SK-N-MC (cell line): ENCODE results near the gene AFAP1.

Experiments used
- EZH2 ChIP-seq: fragments of 200-600 bp; sonication (generic); IDR thresholded peaks from one replicate; pipeline ENCODE4 v1.6.1; 2017; ENCODE audit warnings: antibody characterized with exemption
- FOXP2 ChIP-seq: optimal IDR thresholded peaks from 2 replicates; pipeline ENCODE3; 2011; ENCODE audit warnings: mild to moderate bottlenecking, moderate library complexity; ENCODE audit not compliant: insufficient read depth; ENCODE audit errors: extremely low read length, control extremely low read depth
- POLR2AphosphoS5 ChIP-seq: IDR thresholded peaks from 2 replicates; pipeline ENCODE4 v1.6.1; 2012; ENCODE audit warnings: mild to moderate bottlenecking, low read depth, low read length, borderline replicate concordance

- TF ChIP-seq FOXP2 (no peak), POLR2AphosphoS5 (no peak), EZH2 (no peak)
Observed at GRCh38 chr4:7964890-7965662, 25.4 kb upstream of the AFAP1 start.
